IMR-90 (cell line): Measurements from ENCODE around the gene DRC7.

ENCODE experiments used
- BHLHE40 ChIP-seq: fragments of 150-350 bp; IDR thresholded peaks from 2 replicates; pipeline ENCODE4 v1.6.1; 2016; ENCODE audit warnings: mild to moderate bottlenecking, low read depth, low read length
- CEBPB ChIP-seq: IDR thresholded peaks from 2 replicates; pipeline ENCODE4 v1.6.1; 2012; ENCODE audit warnings: low read depth, low read length, improper control_type of control experiment
- CHD1 ChIP-seq: IDR thresholded peaks from 2 replicates; pipeline ENCODE4 v1.6.1; 2012; ENCODE audit warnings: low read depth, low read length, improper control_type of control experiment
- ELK1 ChIP-seq: fragments of 150-350 bp; IDR thresholded peaks from 2 replicates; pipeline ENCODE4 v1.6.1; 2016; ENCODE audit warnings: low read depth, mild to moderate bottlenecking, low read length, moderate library complexity, borderline replicate concordance
- MAZ ChIP-seq: IDR thresholded peaks from 2 replicates; pipeline ENCODE4 v1.6.1; 2012; ENCODE audit warnings: low read depth, mild to moderate bottlenecking, low read length, improper control_type of control experiment, moderate library complexity, borderline replicate concordance
- RFX5 ChIP-seq: IDR thresholded peaks from 2 replicates; pipeline ENCODE4 v1.8.0; 2012; ENCODE audit warnings: low read depth, mild to moderate bottlenecking, low read length, moderate library complexity
- SMC3 ChIP-seq: fragments of 150-350 bp; IDR thresholded peaks from 2 replicates; pipeline ENCODE4 v1.6.1; 2016; ENCODE audit warnings: low read depth, mild to moderate bottlenecking, antibody characterized with exemption, low read length, moderate library complexity
- TF ChIP-seq, protein P1 (sequence below): conservative IDR thresholded peaks from 2 replicates; pipeline ENCODE4 v1.5.1; 2012; ENCODE audit warnings: mild to moderate bottlenecking, low read depth, low read length, improper control_type of control experiment

DNA sequence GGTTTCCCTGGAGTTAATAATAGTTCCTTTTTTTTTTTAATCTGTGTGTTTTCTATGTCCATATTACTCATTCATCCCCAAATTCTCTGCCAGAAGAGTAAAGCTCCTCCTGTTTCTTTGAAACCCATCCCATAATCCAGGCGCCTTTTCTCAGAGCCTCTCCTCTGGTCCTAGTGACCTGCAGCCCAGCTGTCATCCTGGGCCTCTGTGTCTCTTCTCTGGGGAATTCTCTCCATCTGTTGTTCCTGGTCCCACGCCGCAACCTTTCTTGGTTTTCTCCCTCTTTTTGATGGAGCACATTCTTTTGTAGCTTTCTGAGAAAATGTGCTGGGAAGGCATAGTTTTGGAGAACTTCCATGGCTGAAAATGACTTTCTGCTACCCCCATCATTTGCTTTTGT lies 51.2 kb downstream of the DRC7 start:
- TF ChIP-seq, protein P1, sequence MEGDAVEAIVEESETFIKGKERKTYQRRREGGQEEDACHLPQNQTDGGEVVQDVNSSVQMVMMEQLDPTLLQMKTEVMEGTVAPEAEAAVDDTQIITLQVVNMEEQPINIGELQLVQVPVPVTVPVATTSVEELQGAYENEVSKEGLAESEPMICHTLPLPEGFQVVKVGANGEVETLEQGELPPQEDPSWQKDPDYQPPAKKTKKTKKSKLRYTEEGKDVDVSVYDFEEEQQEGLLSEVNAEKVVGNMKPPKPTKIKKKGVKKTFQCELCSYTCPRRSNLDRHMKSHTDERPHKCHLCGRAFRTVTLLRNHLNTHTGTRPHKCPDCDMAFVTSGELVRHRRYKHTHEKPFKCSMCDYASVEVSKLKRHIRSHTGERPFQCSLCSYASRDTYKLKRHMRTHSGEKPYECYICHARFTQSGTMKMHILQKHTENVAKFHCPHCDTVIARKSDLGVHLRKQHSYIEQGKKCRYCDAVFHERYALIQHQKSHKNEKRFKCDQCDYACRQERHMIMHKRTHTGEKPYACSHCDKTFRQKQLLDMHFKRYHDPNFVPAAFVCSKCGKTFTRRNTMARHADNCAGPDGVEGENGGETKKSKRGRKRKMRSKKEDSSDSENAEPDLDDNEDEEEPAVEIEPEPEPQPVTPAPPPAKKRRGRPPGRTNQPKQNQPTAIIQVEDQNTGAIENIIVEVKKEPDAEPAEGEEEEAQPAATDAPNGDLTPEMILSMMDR = no peak
- no peak for TF ChIP-seq MAZ
- TF ChIP-seq ELK1 = no peak
- TF ChIP-seq RFX5 = no peak
- no peak for TF ChIP-seq SMC3
- no peak for TF ChIP-seq CHD1
- TF ChIP-seq BHLHE40 = no peak
- no peak for TF ChIP-seq CEBPB
